CD14-positive monocyte (primary cell): Measurements from ENCODE around the gene TTYH3. TPM values are rescaled to one million over a fixed set of nuclear protein-coding genes. Genes with fewer than 3 reads are reported as not detected.

Experiments used
- DNase-seq, 3 donors: peaks; one replicate each; pipeline ENCODE4 v3.0.0-alpha.2; 2011 to 2022
- H2AFZ ChIP-seq: 2 replicates; pipeline ENCODE4 v1.6.0; 2012; ENCODE audit warnings: mild to moderate bottlenecking, low read depth, low read length, inconsistent platforms; ENCODE audit not compliant: insufficient read depth, poor library complexity, severe bottlenecking
- H3K27ac ChIP-seq, 2 donors: 1 replicate in 1 of 2; 2 replicates in 1 of 2; pipeline ENCODE4 v1.5.1; 2012 to 2013; ENCODE audit warnings: low read length in 2 of 2, control low read depth in 1 of 2, inconsistent platforms in 1 of 2, low read depth in 1 of 2, mild to moderate bottlenecking in 1 of 2
- H3K27me3 ChIP-seq, 2 donors: one replicate each; pipeline versions ENCODE4 v1.6.0 to v1.6.1; 2011 to 2013; ENCODE audit warnings: low read length in 2 of 2; ENCODE audit not compliant: control insufficient read depth in 2 of 2, insufficient read depth in 2 of 2
- H3K36me3 ChIP-seq, 2 donors: replicated peaks in 1 of 2; 1 replicate in 1 of 2; 2 replicates in 1 of 2; pipeline versions ENCODE4 v1.5.1 to v1.6.1; 2012 to 2013; ENCODE audit warnings: low read length in 2 of 2, control low read depth in 1 of 2, inconsistent platforms in 1 of 2, mild to moderate bottlenecking in 1 of 2; ENCODE audit not compliant: insufficient read depth in 2 of 2, control insufficient read depth in 1 of 2
- H3K4me1 ChIP-seq, 2 donors: 1 replicate in 1 of 2; 2 replicates in 1 of 2; pipeline versions ENCODE4 v1.5.1 to v1.6.1; 2012 to 2013; ENCODE audit warnings: low read length in 2 of 2, control low read depth in 1 of 2, inconsistent platforms in 1 of 2, mild to moderate bottlenecking in 1 of 2, moderate library complexity in 1 of 2; ENCODE audit not compliant: insufficient read depth in 2 of 2, control insufficient read depth in 1 of 2
- H3K4me2 ChIP-seq: replicated peaks from 2 replicates; pipeline ENCODE3; 2012; ENCODE audit warnings: low read length, moderate library complexity, mild to moderate bottlenecking; ENCODE audit not compliant: poor library complexity, severe bottlenecking; ENCODE audit errors: extremely low read depth
- H3K4me3 ChIP-seq, 3 experiments: fragments of 200-600 bp in 1 of 3; sonication (generic) in 1 of 3; replicated peaks in 1 of 3; 1 replicate in 2 of 3; 2 replicates in 1 of 3; pipeline ENCODE4 v1.5.1; 2011 to 2013; ENCODE audit warnings: low read length in 3 of 3, mild to moderate bottlenecking in 3 of 3, control low read depth in 2 of 3, low read depth in 2 of 3, inconsistent platforms in 1 of 3, moderate library complexity in 1 of 3
- H3K79me2 ChIP-seq: 2 replicates; pipeline ENCODE4 v1.6.0; 2012; ENCODE audit warnings: mild to moderate bottlenecking, control low read depth, inconsistent platforms, low read length, moderate library complexity; ENCODE audit not compliant: insufficient read depth
- H3K9ac ChIP-seq: 2 replicates; pipeline ENCODE4 v1.6.0; 2017; ENCODE audit warnings: low read length, mild to moderate bottlenecking; ENCODE audit not compliant: insufficient read depth, poor library complexity, severe bottlenecking
- H3K9me3 ChIP-seq, 2 donors: replicated peaks in 1 of 2; 1 replicate in 1 of 2; 2 replicates in 1 of 2; pipeline versions ENCODE4 v1.5.1 to v1.6.1; 2012 to 2013; ENCODE audit warnings: low read length in 2 of 2, control low read depth in 1 of 2; ENCODE audit not compliant: control insufficient read depth in 1 of 2, insufficient read depth in 1 of 2
- H4K20me1 ChIP-seq: 2 replicates; pipeline ENCODE4 v1.6.0; 2012; ENCODE audit warnings: mild to moderate bottlenecking, low read length, control low read depth, moderate library complexity; ENCODE audit not compliant: insufficient read depth
- H3K27ac Mint-ChIP-seq, 7 donors: one replicate each; pipeline ENCODE4 v1.8.0; 2020; ENCODE audit warnings: mild to moderate bottlenecking in 7 of 7, mixed read lengths in 7 of 7, moderate library complexity in 6 of 7, inconsistent platforms in 2 of 7
- H3K27me3 Mint-ChIP-seq, 3 donors: one replicate each; pipeline ENCODE4 v1.8.0; 2021 to 2022; ENCODE audit warnings: low read depth in 3 of 3, mild to moderate bottlenecking in 3 of 3, mixed read lengths in 3 of 3, moderate library complexity in 3 of 3, inconsistent platforms in 1 of 3
- H3K36me3 Mint-ChIP-seq, 2 donors: one replicate each; pipeline ENCODE4 v1.8.0; 2020; ENCODE audit warnings: mixed read lengths in 2 of 2, inconsistent platforms in 1 of 2, mild to moderate bottlenecking in 1 of 2
- H3K4me1 Mint-ChIP-seq: one replicate; pipeline ENCODE4 v1.8.0; 2020; ENCODE audit warnings: mild to moderate bottlenecking, mixed read lengths
- H3K4me3 Mint-ChIP-seq, 2 donors: one replicate each; pipeline ENCODE4 v1.8.0; 2020; ENCODE audit warnings: mild to moderate bottlenecking in 2 of 2, mixed read lengths in 2 of 2, moderate library complexity in 1 of 2
- H3K9me3 Mint-ChIP-seq, 7 donors: one replicate each; pipeline ENCODE4 v1.8.0; 2020 to 2022; ENCODE audit warnings: mixed read lengths in 7 of 7, mild to moderate bottlenecking in 6 of 7, moderate library complexity in 6 of 7, inconsistent platforms in 2 of 7
- CTCF ChIP-seq: fragments of 200-600 bp; IDR thresholded peaks from one replicate; pipeline ENCODE4 v1.8.0; 2022; ENCODE audit warnings: antibody characterized with exemption, mild to moderate bottlenecking
- WGBS: methylation state at CpG from one replicate; pipeline ENCODE4 v1.1.5; 2013; ENCODE audit warnings: missing lambda C conversion rate; ENCODE audit not compliant: insufficient coverage; 5-methylcytosine and 5-hydroxymethylcytosine counted together
- intact Hi-C, 2 donors: fragments of 100-400 bp; cut with micrococcal nuclease; formaldehyde crosslinking; loops; one replicate each; pipeline versions ENCODE4 v1.15.0 to v1.15.1; 2023
- polyA plus RNA-seq, 3 donors: library from polyadenylated mRNA; depleted of rRNA in 1 of 3; unstranded in 2 of 3; stranded (reverse) in 1 of 3; fragments of 300-500 nt in 2 of 3; fragments of >200 nt in 1 of 3; fragmentation: Illumina TruSeq in 2 of 3; gene quantifications; 1 replicate in 2 of 3; 2 replicates in 1 of 3; pipeline ENCODE4 v1.2.3, GENCODE V29; 2012 to 2021

Gene TTYH3
- polyA plus RNA-seq, 3 donors, result 13.4 to 73.5 (median 17.4) TPM

- WGBS, result 100% methylated on average over 4 of the region's 7 CpGs
- peaks cover 0 to 2% of the 10 kb centered on the region in 2 donors for H3K36me3 Mint-ChIP-seq
- Histone ChIP-seq H2AFZ (no peak overlapping the region), H3K4me3 (no peak overlapping the region), H3K27ac (no peak overlapping the region), H3K4me2 (no peak overlapping the region), H3K27me3 (no peaks in the 10 kb centered on the region), H3K4me1 (peaks cover 17 to 21% of the 10 kb centered on the region in 2 donors), H3K9ac (no peak overlapping the region), H3K9me3 (no peaks in the 10 kb centered on the region), H3K36me3 (no peaks in the 10 kb centered on the region), H3K79me2 (peaks cover 20% of the 10 kb centered on the region), H4K20me1 (peaks cover 6% of the 10 kb centered on the region)
- TF ChIP-seq CTCF, result no peak
- H3K4me1 Mint-ChIP-seq, result peaks cover 15% of the 10 kb centered on the region
- H3K4me3 Mint-ChIP-seq, result no peak overlapping the region
- DNase-seq, result no peak
- peaks cover 0 to 4% (median 0%) of the 10 kb centered on the region in 7 donors for H3K9me3 Mint-ChIP-seq
- no peak overlapping the region for H3K27ac Mint-ChIP-seq
- intact Hi-C loops, result no loop called here
- peaks cover 3 to 7% (median 5%) of the 10 kb centered on the region in 3 donors for H3K27me3 Mint-ChIP-seq
Measured at GRCh38 chr7:2628891-2629290, 2.9 kb upstream of the TTYH3 start.

- no peak overlapping the region for H3K4me2 ChIP-seq
- no peaks in the 10 kb centered on the region for H3K9me3 ChIP-seq
- H3K27ac Mint-ChIP-seq, result peak overlapping the region in 3 of 7 donors; percentile 64 to 66 (median 64)
- H3K36me3 ChIP-seq, result peaks cover 0 to under 1% of the 10 kb centered on the region in 2 donors
- H3K27me3 ChIP-seq, result no peaks in the 10 kb centered on the region
- WGBS, result 91% methylated on average over 16 of the region's 21 CpGs
- H3K4me3 Mint-ChIP-seq, result no peak overlapping the region
- H3K36me3 Mint-ChIP-seq, result peaks cover 2 to 3% of the 10 kb centered on the region in 2 donors
- no peak overlapping the region for H3K9ac ChIP-seq
- no peak for TF ChIP-seq CTCF
- H3K79me2 ChIP-seq, result peaks cover 31% of the 10 kb centered on the region
- H3K4me1 Mint-ChIP-seq, result peaks cover 9% of the 10 kb centered on the region
- H4K20me1 ChIP-seq, result peaks cover 17% of the 10 kb centered on the region
- H3K4me3 ChIP-seq, result no peak overlapping the region
- intact Hi-C loops, result loop anchor here (5.0 kb wide), 2 partner anchors 73 to 108 kb away; partner anchors contain the start of genes BRAT1 (in 1 of the 2) and IQCE (in 1 of the 2)
- H3K27ac ChIP-seq, result no peak overlapping the region
- peaks cover 21 to 24% of the 10 kb centered on the region in 2 donors for H3K4me1 ChIP-seq
- H3K27me3 Mint-ChIP-seq, result peaks cover 3 to 7% (median 5%) of the 10 kb centered on the region in 3 donors
- no peak for DNase-seq
- H3K9me3 Mint-ChIP-seq, result peaks cover 0 to 2% (median 0%) of the 10 kb centered on the region in 7 donors
- no peak overlapping the region for H2AFZ ChIP-seq
Measured at GRCh38 chr7:2629746-2630681, 1.8 kb upstream of the TTYH3 start.
